Measurements from ENCODE around the gene NHSL1. TPM values are rescaled to one million over a fixed set of nuclear protein-coding genes. Genes with fewer than 3 reads are reported as not detected.

The NHSL1 gene
- polyA plus RNA-seq, 1 experiment, result 10.5 TPM

DNA sequence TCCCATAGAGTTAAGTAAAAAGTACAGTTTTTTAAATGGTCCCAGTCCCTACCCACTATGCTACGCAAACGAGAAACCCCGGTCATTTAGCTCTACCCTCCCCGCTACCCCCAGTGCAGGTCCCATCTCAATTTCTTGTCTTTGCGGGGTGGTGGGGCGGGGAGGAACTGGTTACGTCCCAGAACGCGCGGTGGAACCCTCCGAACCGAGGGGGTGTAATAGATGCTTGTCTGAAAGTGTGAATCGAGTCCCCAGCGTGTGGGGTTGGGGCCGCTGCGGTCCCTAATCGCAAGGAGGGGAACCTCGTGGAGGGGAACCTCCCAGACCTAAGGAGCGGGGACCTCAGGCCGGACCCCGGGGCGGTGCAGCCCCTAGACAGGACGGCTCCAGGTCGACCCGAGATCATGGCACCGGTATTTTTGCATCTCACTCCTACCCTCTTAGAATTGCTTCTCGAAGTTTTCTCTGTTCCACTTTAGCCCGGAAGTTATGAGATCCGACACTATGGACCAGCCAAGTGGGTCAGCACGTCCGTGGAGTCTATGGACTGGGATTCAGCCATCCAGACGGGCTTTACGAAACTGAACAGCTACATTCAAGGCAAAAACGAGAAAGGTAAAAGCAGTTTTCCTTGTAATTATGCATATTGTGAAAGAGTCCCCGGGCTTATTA lies 94.5 kb downstream of the NHSL1 start:
- H3K27ac ChIP-seq (ENCODE audit: low read depth, low read length), result no peak overlapping the region
- ChIA-PET CTCF (interaction anchor here (0.6 to 3.2 kb wide), 9 partner anchors 9 to 763 kb away, joined by 3 to 17 read pairs (median 4); no protein-coding TSS in a partner anchor), POLR2A (no interaction called here)
- DNase-seq (ENCODE audit: low read depth, low spot score), result no peak
- H3K9me3 ChIP-seq (ENCODE audit: control insufficient read depth, insufficient read depth, low read length), result no peaks in the 10 kb centered on the region
- peak overlapping the region; percentile 74 for H3K4me3 ChIP-seq (ENCODE audit: low read depth, low read length)
- TF ChIP-seq, protein P1, sequence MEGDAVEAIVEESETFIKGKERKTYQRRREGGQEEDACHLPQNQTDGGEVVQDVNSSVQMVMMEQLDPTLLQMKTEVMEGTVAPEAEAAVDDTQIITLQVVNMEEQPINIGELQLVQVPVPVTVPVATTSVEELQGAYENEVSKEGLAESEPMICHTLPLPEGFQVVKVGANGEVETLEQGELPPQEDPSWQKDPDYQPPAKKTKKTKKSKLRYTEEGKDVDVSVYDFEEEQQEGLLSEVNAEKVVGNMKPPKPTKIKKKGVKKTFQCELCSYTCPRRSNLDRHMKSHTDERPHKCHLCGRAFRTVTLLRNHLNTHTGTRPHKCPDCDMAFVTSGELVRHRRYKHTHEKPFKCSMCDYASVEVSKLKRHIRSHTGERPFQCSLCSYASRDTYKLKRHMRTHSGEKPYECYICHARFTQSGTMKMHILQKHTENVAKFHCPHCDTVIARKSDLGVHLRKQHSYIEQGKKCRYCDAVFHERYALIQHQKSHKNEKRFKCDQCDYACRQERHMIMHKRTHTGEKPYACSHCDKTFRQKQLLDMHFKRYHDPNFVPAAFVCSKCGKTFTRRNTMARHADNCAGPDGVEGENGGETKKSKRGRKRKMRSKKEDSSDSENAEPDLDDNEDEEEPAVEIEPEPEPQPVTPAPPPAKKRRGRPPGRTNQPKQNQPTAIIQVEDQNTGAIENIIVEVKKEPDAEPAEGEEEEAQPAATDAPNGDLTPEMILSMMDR (IDR thresholded peaks at IDR 0.05; ENCODE audit: low read depth, low read length), result no peak
- peaks cover 2% of the 10 kb centered on the region for H3K27me3 ChIP-seq (ENCODE audit: control insufficient read depth, insufficient read depth, low read length)

GRCh38 chr6:138403801-138404665 lies 95.3 kb downstream of the NHSL1 start, which contains the start of gene HEBP2:
Gene HEBP2, plus strand, starts transcription at chr6:138404223. Its CDS starts 273 bp downstream, at chr6:138404496.
- peaks cover 2% of the 10 kb centered on the region for H3K27me3 ChIP-seq (ENCODE audit: control insufficient read depth, insufficient read depth, low read length)
- H3K9me3 ChIP-seq (ENCODE audit: control insufficient read depth, insufficient read depth, low read length), result no peaks in the 10 kb centered on the region
- ChIA-PET POLR2A (no interaction called here), CTCF (interaction anchor here (0.8 to 3.2 kb wide), 7 partner anchors 8 to 458 kb away, joined by 3 to 17 read pairs (median 4); no protein-coding TSS in a partner anchor)
- no peak for DNase-seq (ENCODE audit: low read depth, low spot score)
- TF ChIP-seq, protein P1 (IDR thresholded peaks at IDR 0.05; ENCODE audit: low read depth, low read length), result peak; percentile 41
- H3K27ac ChIP-seq (ENCODE audit: low read depth, low read length), result no peak within 1 kb of the TSS
- peak within 1 kb of the TSS; percentile 74 for H3K4me3 ChIP-seq (ENCODE audit: low read depth, low read length)

DNA sequence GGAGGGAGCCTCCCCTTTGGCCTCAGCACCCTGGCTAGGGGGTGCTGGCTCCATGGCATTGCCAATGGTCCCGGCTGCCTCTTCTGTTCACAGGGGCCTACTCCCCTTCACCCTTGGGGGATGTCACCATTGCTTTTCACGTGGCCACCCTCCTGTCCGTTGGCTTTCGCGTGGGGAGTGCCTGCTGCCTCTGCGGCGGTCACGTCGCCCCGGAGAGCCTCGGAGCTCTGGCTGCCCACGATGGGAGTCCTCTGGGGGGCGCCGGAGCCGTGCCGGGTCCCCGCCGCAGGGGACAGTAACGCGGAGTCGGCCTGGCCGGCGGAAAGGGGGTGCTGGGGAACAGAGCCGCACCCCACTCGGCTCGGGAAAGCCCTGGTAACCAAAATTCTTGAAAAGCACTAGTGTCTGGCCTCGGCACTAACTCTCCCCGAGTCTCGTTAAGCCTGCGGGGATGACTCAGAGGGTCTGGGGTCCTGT lies 95.9 kb downstream of the NHSL1 start:
- Histone ChIP-seq H3K27me3 (ENCODE audit: control insufficient read depth, insufficient read depth, low read length) (peaks cover 2% of the 10 kb centered on the region), H3K4me3 (ENCODE audit: low read depth, low read length) (peak overlapping the region; percentile 74), H3K9me3 (ENCODE audit: control insufficient read depth, insufficient read depth, low read length) (no peaks in the 10 kb centered on the region), H3K27ac (ENCODE audit: low read depth, low read length) (no peak overlapping the region)
- CTCF ChIA-PET, result interaction anchor here (0.6 to 3.2 kb wide), 3 partner anchors 196 to 458 kb away, joined by 3 to 17 read pairs (median 4); no protein-coding TSS in a partner anchor
- DNase-seq (ENCODE audit: low read depth, low spot score), result no peak
- POLR2A ChIA-PET, result no interaction called here
- TF ChIP-seq, protein P1 (IDR thresholded peaks at IDR 0.05; ENCODE audit: low read depth, low read length), result peak; percentile 22

DNA sequence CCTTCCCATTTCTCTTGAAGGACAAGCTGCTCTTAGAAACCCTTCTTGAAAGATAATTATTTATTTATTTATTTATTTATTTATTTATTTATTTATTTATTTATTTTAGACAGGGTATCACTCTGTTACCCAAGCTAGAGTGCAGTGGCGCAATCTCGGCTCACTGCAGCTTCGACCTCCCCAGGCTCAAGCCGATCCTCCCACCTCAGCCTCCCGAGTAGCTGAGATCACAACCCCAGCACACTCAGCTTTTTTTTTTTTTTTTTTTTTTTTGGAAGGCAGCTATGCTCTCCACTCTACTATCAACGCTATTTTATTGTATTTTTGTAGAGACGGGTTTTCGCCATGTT lies 96.5 kb downstream of the NHSL1 start:
- DNase-seq (ENCODE audit: low read depth, low spot score), result no peak
- peaks cover 2% of the 10 kb centered on the region for H3K27me3 ChIP-seq (ENCODE audit: control insufficient read depth, insufficient read depth, low read length)
- H3K9me3 ChIP-seq (ENCODE audit: control insufficient read depth, insufficient read depth, low read length), result no peaks in the 10 kb centered on the region
- CTCF ChIA-PET, result interaction anchor here (0.6 to 3.2 kb wide), 2 partner anchors 197 to 287 kb away, joined by 4 to 17 read pairs; no protein-coding TSS in a partner anchor
- no peak overlapping the region for H3K27ac ChIP-seq (ENCODE audit: low read depth, low read length)
- H3K4me3 ChIP-seq (ENCODE audit: low read depth, low read length), result no peak overlapping the region
- POLR2A ChIA-PET, result no interaction called here
- TF ChIP-seq, protein P1 (IDR thresholded peaks at IDR 0.05; ENCODE audit: low read depth, low read length), result no peak

Measured in AG04450 (cell line).